Measurements from ENCODE around the gene TOMM5.
"Not testable (repeated sequence)": the region's sequence is repeated elsewhere in the genome, so short reads cannot be mapped to it uniquely, and the experiment has no call there.

Gene TOMM5

GRCh38 chr9:37611961-37612360 lies 19.6 kb upstream of the TOMM5 start:
- DNase-seq (ENCODE audit: low read depth in 3 of 3, low spot score in 1 of 3), result no peak

GRCh38 chr9:37611014-37611413 lies 18.6 kb upstream of the TOMM5 start:
- DNase-seq (ENCODE audit: low read depth in 3 of 3, low spot score in 1 of 3), result no peak

- no peak for DNase-seq (ENCODE audit: low read depth in 3 of 3, low spot score in 1 of 3)
Measured at GRCh38 chr9:37609735-37610397, 17.5 kb upstream of the TOMM5 start.

GRCh38 chr9:37608250-37608649 lies 15.9 kb upstream of the TOMM5 start:
- no peak for DNase-seq (ENCODE audit: low read depth in 3 of 3, low spot score in 1 of 3)

GRCh38 chr9:37604296-37604695 lies 11.9 kb upstream of the TOMM5 start:
- DNase-seq (ENCODE audit: low read depth in 3 of 3, low spot score in 1 of 3), result no peak

- no peak for DNase-seq (ENCODE audit: low read depth in 3 of 3, low spot score in 1 of 3)
Measured at GRCh38 chr9:37602817-37603216, 10.4 kb upstream of the TOMM5 start.

GRCh38 chr9:37602061-37602460 lies 9.7 kb upstream of the TOMM5 start:
- DNase-seq (ENCODE audit: low read depth in 3 of 3, low spot score in 1 of 3), result not testable (repeated sequence)

- no peak for DNase-seq (ENCODE audit: low read depth in 3 of 3, low spot score in 1 of 3)
Measured at GRCh38 chr9:37596504-37596903, 4.1 kb upstream of the TOMM5 start.

GRCh38 chr9:37593883-37594448 lies 1.6 kb upstream of the TOMM5 start:
- no peak for DNase-seq (ENCODE audit: low read depth in 3 of 3, low spot score in 1 of 3)

- DNase-seq (ENCODE audit: low read depth in 3 of 3, low spot score in 1 of 3), result no peak
Measured at GRCh38 chr9:37587521-37587920, 4.9 kb downstream of the TOMM5 start.

- DNase-seq (ENCODE audit: low read depth in 3 of 3, low spot score in 1 of 3), result no peak
Measured at GRCh38 chr9:37583522-37584121, 8.8 kb downstream of the TOMM5 start.

- no peak for DNase-seq (ENCODE audit: low read depth in 3 of 3, low spot score in 1 of 3)
Measured at GRCh38 chr9:37582548-37583157, 9.7 kb downstream of the TOMM5 start.

- DNase-seq (ENCODE audit: low read depth in 3 of 3, low spot score in 1 of 3), result peak in 1 of 3 donors; percentile 7
Measured at GRCh38 chr9:37575921-37576721, 16.3 kb downstream of the TOMM5 start, which contains the start of gene FBXO10. FBXO10 (minus strand) TSS chr9:37576380; CDS start chr9:37541768, 34,612 bp downstream.

GRCh38 chr9:37575511-37575914 lies 16.9 kb downstream of the TOMM5 start:
- no peak for DNase-seq (ENCODE audit: low read depth in 3 of 3, low spot score in 1 of 3)

- no peak for DNase-seq (ENCODE audit: low read depth in 3 of 3, low spot score in 1 of 3)
Measured at GRCh38 chr9:37575001-37575400, 17.4 kb downstream of the TOMM5 start.

GRCh38 chr9:37574241-37574721 lies 18.1 kb downstream of the TOMM5 start:
- DNase-seq (ENCODE audit: low read depth in 3 of 3, low spot score in 1 of 3), result no peak

GRCh38 chr9:37571282-37571681 lies 21.1 kb downstream of the TOMM5 start:
- no peak for DNase-seq (ENCODE audit: low read depth in 3 of 3, low spot score in 1 of 3)

GRCh38 chr9:37566716-37567115 lies 25.7 kb downstream of the TOMM5 start:
- no peak for DNase-seq (ENCODE audit: low read depth in 3 of 3, low spot score in 1 of 3)

GRCh38 chr9:37565661-37566618 lies 26.5 kb downstream of the TOMM5 start:
- DNase-seq (ENCODE audit: low read depth in 3 of 3, low spot score in 1 of 3), result no peak

- DNase-seq (ENCODE audit: low read depth in 3 of 3, low spot score in 1 of 3), result no peak
Measured at GRCh38 chr9:37564916-37565315, 27.5 kb downstream of the TOMM5 start.
